KMS-11 (cell line): ENCODE data around the gene NOL12.

Experiments
- H2AFZ ChIP-seq: fragments of 200-600 bp; sonication (generic); 2 replicates; pipeline ENCODE4 v1.6.1; 2016; ENCODE audit warnings: antibody characterized with exemption, mixed run types, low read depth
- H3K27ac ChIP-seq: fragments of 200-600 bp; sonication (generic); 2 replicates; pipeline ENCODE4 v1.6.1; 2016; ENCODE audit warnings: mild to moderate bottlenecking, mixed run types
- H3K27me3 ChIP-seq: fragments of 200-600 bp; sonication (generic); 2 replicates; pipeline ENCODE4 v1.6.1; 2017; ENCODE audit warnings: mild to moderate bottlenecking, low read depth, mixed run types, moderate library complexity; ENCODE audit not compliant: insufficient read depth
- H3K36me3 ChIP-seq: fragments of 200-600 bp; sonication (generic); 2 replicates; pipeline ENCODE4 v1.6.1; 2017; ENCODE audit warnings: mild to moderate bottlenecking, mixed run types; ENCODE audit not compliant: insufficient read depth
- H3K4me1 ChIP-seq: fragments of 200-600 bp; sonication (generic); 2 replicates; pipeline ENCODE4 v1.6.1; 2016; ENCODE audit warnings: mild to moderate bottlenecking, low read depth, mixed run types; ENCODE audit not compliant: poor library complexity, severe bottlenecking
- H3K4me2 ChIP-seq: fragments of 200-600 bp; sonication (generic); 2 replicates; pipeline ENCODE4 v1.7.0; 2016; ENCODE audit warnings: mild to moderate bottlenecking, mixed run types
- H3K4me3 ChIP-seq: fragments of 200-600 bp; sonication (generic); IDR thresholded peaks from 2 replicates; pipeline ENCODE4 v1.6.1; 2017; ENCODE audit warnings: low read depth, low read length, mixed read lengths; ENCODE audit not compliant: insufficient read depth
- H3K79me2 ChIP-seq: fragments of 200-600 bp; sonication (generic); 2 replicates; pipeline ENCODE4 v1.6.1; 2016; ENCODE audit warnings: low read depth, mixed run types; ENCODE audit not compliant: insufficient read depth
- H3K9ac ChIP-seq: fragments of 200-600 bp; sonication (generic); 2 replicates; pipeline ENCODE4 v1.6.1; 2016; ENCODE audit warnings: mild to moderate bottlenecking, mixed run types
- H4K20me1 ChIP-seq: fragments of 200-600 bp; sonication (generic); 2 replicates; pipeline ENCODE4 v1.6.1; 2016; ENCODE audit warnings: mild to moderate bottlenecking, mixed run types; ENCODE audit not compliant: insufficient read depth
- CTCF ChIP-seq: fragments of 200-600 bp; sonication (generic); conservative IDR thresholded peaks from 2 replicates; pipeline ENCODE4 v1.6.1; 2017; ENCODE audit warnings: low read depth, mild to moderate bottlenecking, antibody characterized with exemption, low read length, moderate library complexity, mixed read lengths

The NOL12 gene

GRCh38 chr22:37739035-37739434 is 52.9 kb downstream of the NOL12 start:
- no peak overlapping the region for H2AFZ ChIP-seq
- H3K4me3 ChIP-seq: no peak overlapping the region
- no peak overlapping the region for H3K4me2 ChIP-seq
- no peaks in the 10 kb centered on the region for H3K27me3 ChIP-seq
- peaks cover 32% of the 10 kb centered on the region for H3K4me1 ChIP-seq
- H3K79me2 ChIP-seq: no peaks in the 10 kb centered on the region
- H3K9ac ChIP-seq: no peak overlapping the region
- no peaks in the 10 kb centered on the region for H3K36me3 ChIP-seq
- no peak overlapping the region for H3K27ac ChIP-seq
- no peak for TF ChIP-seq CTCF
- no peaks in the 10 kb centered on the region for H4K20me1 ChIP-seq

- Histone ChIP-seq H3K4me3 (no peak overlapping the region), H3K27me3 (no peaks in the 10 kb centered on the region), H3K9ac (no peak overlapping the region), H4K20me1 (no peaks in the 10 kb centered on the region), H2AFZ (no peak overlapping the region), H3K79me2 (no peaks in the 10 kb centered on the region), H3K36me3 (no peaks in the 10 kb centered on the region), H3K27ac (no peak overlapping the region), H3K4me2 (0 out of 2 replicates have a peak overlapping the region, but pooled peaks have one; percentile 62), H3K4me1 (peaks cover 32% of the 10 kb centered on the region)
- no peak for TF ChIP-seq CTCF
Measured at GRCh38 chr22:37739611-37740049, 53.5 kb downstream of the NOL12 start.

- no peaks in the 10 kb centered on the region for H4K20me1 ChIP-seq
- no peaks in the 10 kb centered on the region for H3K36me3 ChIP-seq
- TF ChIP-seq CTCF: no peak
- H3K4me1 ChIP-seq: peaks cover 41% of the 10 kb centered on the region
- H3K79me2 ChIP-seq: no peaks in the 10 kb centered on the region
- no peak overlapping the region for H3K4me3 ChIP-seq
- H2AFZ ChIP-seq: peak overlapping the region; percentile 44
- peak overlapping the region; percentile 57 for H3K9ac ChIP-seq
- H3K27me3 ChIP-seq: no peaks in the 10 kb centered on the region
- H3K4me2 ChIP-seq: peak overlapping the region; percentile 62
- H3K27ac ChIP-seq: peak overlapping the region; percentile 60
Measured at GRCh38 chr22:37740455-37741311, 54.5 kb downstream of the NOL12 start.

- H3K9ac ChIP-seq: peak overlapping the region; percentile 57
- peaks cover 41% of the 10 kb centered on the region for H3K4me1 ChIP-seq
- peak overlapping the region; percentile 44; the same call in 1 of the 2 replicates for H2AFZ ChIP-seq
- H3K27me3 ChIP-seq: no peaks in the 10 kb centered on the region
- peak overlapping the region; percentile 60 for H3K27ac ChIP-seq
- H3K4me3 ChIP-seq: no peak overlapping the region
- H3K36me3 ChIP-seq: no peaks in the 10 kb centered on the region
- H4K20me1 ChIP-seq: no peaks in the 10 kb centered on the region
- peak overlapping the region; percentile 62 for H3K4me2 ChIP-seq
- no peak for TF ChIP-seq CTCF
- no peaks in the 10 kb centered on the region for H3K79me2 ChIP-seq
Measured at GRCh38 chr22:37741312-37741795, 55.2 kb downstream of the NOL12 start.
